Inflammatory macrophage (primary cell): ENCODE results near the gene KLK4.

ENCODE experiments used
- DNase-seq, 2 donors: peaks; one replicate each; pipeline ENCODE4 v3.0.0-alpha.2; 2020 to 2022

The KLK4 gene

DNA sequence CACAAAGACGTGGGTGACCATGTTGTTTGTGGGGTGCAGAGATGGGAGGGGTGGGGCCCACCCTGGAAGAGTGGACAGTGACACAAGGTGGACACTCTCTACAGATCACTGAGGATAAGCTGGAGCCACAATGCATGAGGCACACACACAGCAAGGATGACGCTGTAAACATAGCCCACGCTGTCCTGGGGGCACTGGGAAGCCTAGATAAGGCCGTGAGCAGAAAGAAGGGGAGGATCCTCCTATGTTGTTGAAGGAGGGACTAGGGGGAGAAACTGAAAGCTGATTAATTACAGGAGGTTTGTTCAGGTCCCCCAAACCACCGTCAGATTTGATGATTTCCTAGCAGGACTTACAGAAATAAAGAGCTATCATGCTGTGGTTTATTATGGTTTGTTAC lies 32.3 kb downstream of the KLK4 start:
- DNase-seq, result no peak

- DNase-seq, result no peak
These were observed 33.9 kb downstream of the KLK4 start for GRCh38 chr19:50877338-50877737.

GRCh38 chr19:50876456-50876855 lies 34.7 kb downstream of the KLK4 start:
- DNase-seq, result no peak

DNA sequence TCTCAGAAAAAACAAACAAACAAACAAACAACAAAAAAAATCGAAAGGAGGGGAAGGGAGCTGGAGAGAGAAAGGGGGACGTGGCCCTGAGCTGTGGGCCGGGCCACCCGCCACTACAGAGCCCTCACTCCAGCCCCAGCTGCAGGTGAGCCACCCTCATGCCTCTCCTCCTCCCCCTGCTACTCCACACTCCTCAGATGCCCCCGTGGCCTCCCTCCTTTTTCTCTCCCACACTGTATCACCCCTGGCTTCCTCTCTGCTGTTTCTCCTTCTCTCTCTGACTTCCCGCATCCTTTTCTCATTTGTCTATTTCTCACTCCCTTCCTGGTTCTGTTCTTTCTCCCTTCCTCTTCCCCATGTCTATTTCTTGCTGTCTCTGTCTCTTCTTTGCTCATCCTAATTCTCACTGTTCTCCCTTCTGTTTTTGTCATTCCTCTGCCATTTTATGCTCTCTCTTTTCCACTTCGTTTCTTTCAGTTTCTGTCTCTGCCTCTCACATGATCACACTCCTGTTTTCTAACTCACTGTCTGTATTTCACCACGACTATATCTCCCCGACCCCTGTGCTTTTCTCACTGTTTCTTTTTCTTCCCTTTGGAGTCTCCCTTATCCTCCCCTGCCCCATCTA lies 35.3 kb downstream of the KLK4 start:
- DNase-seq, result no peak

DNA sequence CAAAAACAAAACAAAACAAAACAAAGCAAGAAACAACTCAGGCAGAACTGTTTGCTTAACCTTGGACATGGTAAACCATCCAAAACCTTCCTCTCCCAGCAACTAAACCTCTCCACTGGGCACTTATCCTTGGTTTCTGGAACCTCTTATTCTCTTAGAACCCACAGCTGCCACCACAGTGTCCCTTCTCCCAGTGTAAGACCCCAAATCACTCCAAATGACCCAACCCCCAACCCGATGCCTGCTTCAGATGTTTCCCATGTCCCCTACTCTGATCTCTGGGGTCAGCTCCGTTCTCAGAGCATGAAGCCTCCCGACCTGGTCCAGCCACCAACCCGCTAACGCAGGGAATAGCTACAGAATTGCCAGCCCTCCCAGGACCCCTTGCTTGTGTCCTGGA lies 37.0 kb downstream of the KLK4 start:
- DNase-seq, result no peak

GRCh38 chr19:50873056-50873455 lies 38.1 kb downstream of the KLK4 start, which contains the start of gene KLK2:
Gene KLK2 (plus strand): TSS chr19:50873439. CDS start chr19:50873474, 35 bp downstream.
- DNase-seq, result no peak

GRCh38 chr19:50870417-50871089 lies 40.6 kb downstream of the KLK4 start:
- no peak for DNase-seq

- DNase-seq, result no peak
These were observed 41.7 kb downstream of the KLK4 start for GRCh38 chr19:50869479-50869878.

DNA sequence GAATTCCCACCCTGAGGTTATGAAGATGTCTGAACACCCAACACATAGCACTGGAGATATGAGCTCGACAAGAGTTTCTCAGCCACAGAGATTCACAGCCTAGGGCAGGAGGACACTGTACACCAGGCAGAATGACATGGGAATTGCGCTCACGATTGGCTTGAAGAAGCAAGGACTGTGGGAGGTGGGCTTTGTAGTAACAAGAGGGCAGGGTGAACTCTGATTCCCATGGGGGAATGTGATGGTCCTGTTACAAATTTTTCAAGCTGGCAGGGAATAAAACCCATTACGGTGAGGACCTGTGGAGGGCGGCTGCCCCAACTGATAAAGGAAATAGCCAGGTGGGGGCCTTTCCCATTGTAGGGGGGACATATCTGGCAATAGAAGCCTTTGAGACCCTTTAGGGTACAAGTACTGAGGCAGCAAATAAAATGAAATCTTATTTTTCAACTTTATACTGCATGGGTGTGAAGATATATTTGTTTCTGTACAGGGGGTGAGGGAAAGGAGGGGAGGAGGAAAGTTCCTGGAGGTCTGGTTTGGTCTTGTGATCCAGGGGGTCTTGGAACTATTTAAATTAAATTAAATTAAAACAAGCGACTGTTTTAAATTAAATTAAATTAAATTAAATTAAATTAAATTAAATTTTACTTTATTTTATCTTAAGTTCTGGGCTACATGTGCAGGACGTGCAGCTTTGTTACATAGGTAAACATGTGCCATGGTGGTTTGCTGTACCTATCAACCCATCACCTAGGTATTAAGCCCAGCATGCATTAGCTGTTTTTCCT lies 49.5 kb downstream of the KLK4 start:
- no peak for DNase-seq

- DNase-seq, result no peak
These were observed 50.2 kb downstream of the KLK4 start for GRCh38 chr19:50861010-50861409.

DNA sequence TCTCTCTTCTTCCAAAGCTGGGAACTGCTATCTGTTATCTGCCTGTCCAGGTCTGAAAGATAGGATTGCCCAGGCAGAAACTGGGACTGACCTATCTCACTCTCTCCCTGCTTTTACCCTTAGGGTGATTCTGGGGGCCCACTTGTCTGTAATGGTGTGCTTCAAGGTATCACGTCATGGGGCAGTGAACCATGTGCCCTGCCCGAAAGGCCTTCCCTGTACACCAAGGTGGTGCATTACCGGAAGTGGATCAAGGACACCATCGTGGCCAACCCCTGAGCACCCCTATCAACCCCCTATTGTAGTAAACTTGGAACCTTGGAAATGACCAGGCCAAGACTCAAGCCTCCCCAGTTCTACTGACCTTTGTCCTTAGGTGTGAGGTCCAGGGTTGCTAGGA lies 51.3 kb downstream of the KLK4 start:
- no peak for DNase-seq

DNA sequence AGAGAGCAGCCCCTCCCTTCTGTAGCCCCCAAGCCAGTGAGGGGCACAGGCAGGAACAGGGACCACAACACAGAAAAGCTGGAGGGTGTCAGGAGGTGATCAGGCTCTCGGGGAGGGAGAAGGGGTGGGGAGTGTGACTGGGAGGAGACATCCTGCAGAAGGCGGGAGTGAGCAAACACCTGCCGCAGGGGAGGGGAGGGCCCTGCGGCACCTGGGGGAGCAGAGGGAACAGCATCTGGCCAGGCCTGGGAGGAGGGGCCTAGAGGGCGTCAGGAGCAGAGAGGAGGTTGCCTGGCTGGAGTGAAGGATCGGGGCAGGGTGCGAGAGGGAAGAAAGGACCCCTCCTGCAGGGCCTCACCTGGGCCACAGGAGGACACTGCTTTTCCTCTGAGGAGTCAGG lies 52.3 kb downstream of the KLK4 start:
- DNase-seq, result no peak

GRCh38 chr19:50857366-50857765 lies 53.8 kb downstream of the KLK4 start:
- no peak for DNase-seq
